Endometrial microvascular endothelial cells (primary cell): ENCODE data around the gene INPP4B. TPM values are rescaled to one million over a fixed set of nuclear protein-coding genes. Genes with fewer than 3 reads are reported as not detected.

Experiments used
- in situ Hi-C: cut with HindIII; loops from 2 replicates; pipeline ENCODE4 v1.10.0; 2017; ENCODE audit warnings: low sequenced_read_pairs, low pct_unique_long_range_greater_than_20kb; ENCODE audit errors: inconsistent ontology term
- total RNA-seq: library from RNA; depleted of rRNA; stranded (reverse); fragments of >200 nt; gene quantifications from one replicate; pipeline ENCODE4 v1.2.3, GENCODE V29; 2015; ENCODE audit errors: inconsistent ontology term

Gene INPP4B
- total RNA-seq, 1 donor from 2014 or later = 0.46 TPM

GRCh38 chr4:142752202-142752786 is 93.8 kb downstream of the INPP4B start:
- in situ Hi-C loops = no loop called here

- in situ Hi-C loops = no loop called here
These were observed 102.8 kb downstream of the INPP4B start for GRCh38 chr4:142743121-142743825.

- in situ Hi-C loops = no loop called here
These were observed 104.1 kb downstream of the INPP4B start for GRCh38 chr4:142741995-142742394.

DNA sequence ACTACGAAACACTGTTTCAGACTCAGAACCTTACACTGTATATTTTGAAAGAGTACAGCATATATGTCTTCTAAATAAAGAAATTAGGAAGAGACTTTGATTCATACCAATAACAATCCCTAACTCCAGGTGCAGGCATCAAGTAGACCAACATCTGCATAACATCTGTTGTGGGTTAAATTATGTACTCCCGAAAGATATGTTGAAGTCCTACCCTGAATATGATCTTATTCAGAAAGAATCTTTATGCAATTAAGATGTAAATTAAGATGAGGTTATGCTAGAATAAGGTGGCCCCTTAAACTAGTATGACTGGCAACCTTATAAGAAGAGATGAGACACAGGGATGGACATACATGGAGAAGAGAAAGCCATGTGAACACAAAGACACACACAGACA is 117.9 kb downstream of the INPP4B start:
- in situ Hi-C loops = no loop called here

- in situ Hi-C loops = no loop called here
These were observed 119.0 kb downstream of the INPP4B start for GRCh38 chr4:142727149-142727548.

GRCh38 chr4:142725886-142726285 is 120.2 kb downstream of the INPP4B start:
- in situ Hi-C loops = no loop called here

DNA sequence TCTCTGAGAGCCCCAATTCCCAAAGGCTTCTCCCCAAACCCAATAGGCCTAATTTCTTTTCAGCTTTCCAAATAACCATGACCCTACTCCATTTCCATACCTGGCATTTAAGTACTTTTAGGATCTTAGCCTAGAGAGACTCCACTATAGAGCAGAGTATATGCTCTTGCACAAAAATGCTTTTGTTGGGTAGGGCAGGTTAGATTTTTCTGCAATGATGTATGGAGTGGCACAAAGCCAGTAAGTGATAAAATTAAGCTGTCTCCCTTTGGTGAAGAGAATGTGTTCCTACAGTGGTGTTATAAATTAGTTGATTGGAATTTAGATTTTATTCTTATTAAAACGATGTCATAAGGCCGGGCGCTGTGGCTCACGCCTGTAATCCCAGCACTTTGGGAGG is 124.9 kb downstream of the INPP4B start:
- in situ Hi-C loops = no loop called here

- in situ Hi-C loops = no loop called here
These were observed 126.1 kb downstream of the INPP4B start for GRCh38 chr4:142719854-142720541.

DNA sequence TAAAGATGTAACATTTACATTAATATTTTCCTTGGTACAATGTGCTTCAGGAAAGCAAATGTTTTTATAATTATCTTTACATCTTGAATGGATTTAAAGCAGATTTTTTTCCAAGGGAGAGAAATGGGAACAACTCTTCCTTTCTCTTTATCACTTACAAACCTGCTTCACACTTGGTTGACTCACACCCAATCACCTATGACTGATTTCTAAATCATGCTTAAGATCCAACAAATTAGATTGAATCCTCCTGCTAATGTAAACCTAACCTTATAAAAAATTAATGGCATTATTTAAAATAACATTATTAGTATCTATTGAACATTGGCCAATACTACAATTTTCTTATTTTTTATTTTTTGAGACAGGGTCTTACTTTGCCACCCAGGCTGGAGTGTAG is 127.1 kb downstream of the INPP4B start:
- in situ Hi-C loops = no loop called here

DNA sequence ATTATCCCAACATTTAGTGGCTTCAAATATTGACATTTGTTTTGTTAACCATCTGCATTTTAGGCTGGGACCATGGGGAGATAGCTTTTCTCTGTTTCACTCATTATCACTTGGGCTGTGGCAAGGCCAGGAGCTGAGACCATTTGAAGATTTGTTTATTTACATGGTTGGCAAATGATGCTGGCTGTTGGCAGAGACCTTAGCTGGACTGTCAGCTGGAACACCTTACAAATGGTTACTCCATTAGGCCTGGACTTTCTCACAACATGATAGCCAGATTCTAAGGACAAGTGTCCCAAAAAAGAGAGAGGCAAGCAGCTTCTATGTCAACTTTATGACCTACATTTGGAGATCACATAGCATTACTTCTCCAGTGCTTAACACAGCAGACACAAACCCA is 130.4 kb downstream of the INPP4B start:
- in situ Hi-C loops = no loop called here

GRCh38 chr4:142713282-142714030 is 132.6 kb downstream of the INPP4B start:
- in situ Hi-C loops = no loop called here

- in situ Hi-C loops = no loop called here
These were observed 137.9 kb downstream of the INPP4B start for GRCh38 chr4:142708231-142708630.

DNA sequence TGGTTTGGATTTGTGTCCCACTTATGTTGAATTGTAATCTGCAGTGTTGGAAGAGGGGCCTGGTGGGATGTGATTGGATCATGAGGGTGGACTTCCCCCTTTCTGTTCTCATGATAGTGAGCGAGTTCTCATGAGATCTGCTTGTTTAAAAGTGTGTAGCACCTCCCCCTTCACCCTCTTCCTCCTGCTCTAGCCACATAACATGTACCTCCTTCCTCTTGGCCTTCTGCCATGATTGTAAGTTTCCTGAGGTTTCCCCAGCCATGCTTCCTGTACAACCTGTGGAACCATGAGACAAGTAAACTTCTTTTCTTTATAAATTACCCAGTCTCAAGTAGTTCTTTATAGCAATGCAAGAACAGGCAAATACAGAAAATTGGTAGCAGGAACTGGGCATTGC is 138.7 kb downstream of the INPP4B start:
- in situ Hi-C loops = no loop called here

- in situ Hi-C loops = no loop called here
These were observed 139.7 kb downstream of the INPP4B start for GRCh38 chr4:142706381-142706780.

- in situ Hi-C loops = no loop called here
These were observed 140.3 kb downstream of the INPP4B start for GRCh38 chr4:142705820-142706219.

DNA sequence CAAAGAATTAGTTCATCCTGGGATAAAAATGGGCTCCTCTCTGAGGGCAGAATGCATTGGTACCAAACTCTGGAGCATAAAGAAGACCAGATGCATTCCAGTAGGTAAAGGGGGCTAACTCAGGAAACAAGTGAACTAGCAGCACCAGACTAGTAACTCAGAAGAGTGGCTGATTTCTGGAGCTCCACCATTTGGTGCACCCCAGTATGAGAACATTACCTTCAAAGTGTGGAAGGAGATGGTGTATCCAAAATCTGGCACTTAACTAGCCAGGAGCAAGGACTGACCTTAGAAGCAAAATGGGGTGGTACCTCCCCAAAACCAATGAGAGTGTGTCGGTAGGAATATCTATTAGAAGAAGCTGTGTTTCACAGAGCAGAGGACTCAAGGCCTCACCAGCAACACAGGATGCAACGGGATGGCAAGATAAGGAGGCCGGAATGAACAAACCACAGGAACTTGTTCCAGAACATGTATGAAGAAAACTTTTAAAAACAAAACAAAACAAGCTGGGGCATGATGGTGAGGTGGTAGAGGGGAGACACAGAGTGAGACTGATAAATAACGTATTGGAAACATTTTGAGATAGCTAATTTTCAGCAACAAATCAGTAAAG is 142.3 kb downstream of the INPP4B start:
- in situ Hi-C loops = no loop called here

DNA sequence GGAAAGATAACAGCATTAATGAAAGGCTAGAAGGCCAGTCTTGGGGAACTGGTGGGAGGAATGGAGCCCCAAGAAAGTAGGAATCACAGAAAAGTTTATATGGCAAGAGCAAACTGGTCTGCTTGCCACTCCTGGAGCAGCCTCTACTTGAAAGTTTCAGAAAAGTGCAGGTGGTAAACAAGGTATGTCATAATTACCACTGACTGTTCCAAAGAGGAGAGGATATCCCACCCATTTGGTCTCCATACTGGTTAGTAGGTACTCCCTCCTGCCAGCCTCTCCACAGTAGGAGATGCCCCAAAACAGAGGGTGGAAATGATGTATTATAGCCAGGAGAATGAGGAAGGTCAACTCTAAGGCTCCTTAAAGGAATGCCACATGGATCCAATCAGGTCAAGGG is 145.1 kb downstream of the INPP4B start:
- in situ Hi-C loops = no loop called here

GRCh38 chr4:142700531-142700930 is 145.6 kb downstream of the INPP4B start:
- in situ Hi-C loops = no loop called here

GRCh38 chr4:142698552-142698951 is 147.5 kb downstream of the INPP4B start:
- in situ Hi-C loops = no loop called here
